ENCODE measurements around the gene OLFML2B. TPM values are rescaled to one million over a fixed set of nuclear protein-coding genes. Genes with fewer than 3 reads are reported as not detected.

The OLFML2B gene
- polyA plus RNA-seq, 4 donors = 0.54 to 11.4 (median 1.9) TPM

GRCh38 chr1:162046921-162047320, 23.3 kb upstream of the OLFML2B start:
- no peak for DNase-seq
- Histone ChIP-seq H3K4me1 (ENCODE audit: control insufficient read depth in 3 of 3, insufficient read depth in 2 of 3, low read depth in 1 of 3, low read length in 2 of 3) (no peaks in the 10 kb centered on the region), H3K36me3 (ENCODE audit: control insufficient read depth in 3 of 3, insufficient read depth in 2 of 3, low read depth in 1 of 3, low read length in 3 of 3) (no peaks in the 10 kb centered on the region), H3K27me3 (ENCODE audit: control insufficient read depth in 3 of 3, insufficient read depth in 3 of 3, low read length in 3 of 3) (no peaks in the 10 kb centered on the region), H3K9me3 (ENCODE audit: control insufficient read depth in 2 of 2, insufficient read depth in 1 of 2, low read depth in 1 of 2, low read length in 1 of 2) (peaks cover 0 to 2% of the 10 kb centered on the region in 2 donors), H3K4me3 (ENCODE audit: low read depth in 1 of 3, low read length in 3 of 3) (no peak overlapping the region), H3K27ac (ENCODE audit: low read depth in 1 of 3, low read length in 2 of 3) (no peak overlapping the region)
- 55 to 67% (median 66%) methylated on average over 1 of the region's 1 CpG for WGBS, 3 donors
- FAIRE-seq = no peak

- Histone ChIP-seq H3K27me3 (ENCODE audit: control insufficient read depth in 3 of 3, insufficient read depth in 3 of 3, low read length in 3 of 3) (no peaks in the 10 kb centered on the region), H3K4me3 (ENCODE audit: low read depth in 1 of 3, low read length in 3 of 3) (no peak overlapping the region), H3K4me1 (ENCODE audit: control insufficient read depth in 3 of 3, insufficient read depth in 2 of 3, low read depth in 1 of 3, low read length in 2 of 3) (no peaks in the 10 kb centered on the region), H3K36me3 (ENCODE audit: control insufficient read depth in 3 of 3, insufficient read depth in 2 of 3, low read depth in 1 of 3, low read length in 3 of 3) (no peaks in the 10 kb centered on the region), H3K27ac (ENCODE audit: low read depth in 1 of 3, low read length in 2 of 3) (no peak overlapping the region), H3K9me3 (ENCODE audit: control insufficient read depth in 2 of 2, insufficient read depth in 1 of 2, low read depth in 1 of 2, low read length in 1 of 2) (peaks cover 0 to 4% of the 10 kb centered on the region in 2 donors)
- WGBS, 3 donors = 74 to 92% (median 88%) methylated on average over 1 of the region's 1 CpG
- no peak for FAIRE-seq
- no peak for DNase-seq
Observed at GRCh38 chr1:162042361-162042760, 18.7 kb upstream of the OLFML2B start.

- Histone ChIP-seq H3K4me1 (ENCODE audit: control insufficient read depth in 3 of 3, insufficient read depth in 2 of 3, low read depth in 1 of 3, low read length in 2 of 3) (no peaks in the 10 kb centered on the region), H3K4me3 (ENCODE audit: low read depth in 1 of 3, low read length in 3 of 3) (no peak overlapping the region), H3K36me3 (ENCODE audit: control insufficient read depth in 3 of 3, insufficient read depth in 2 of 3, low read depth in 1 of 3, low read length in 3 of 3) (no peaks in the 10 kb centered on the region), H3K27me3 (ENCODE audit: control insufficient read depth in 3 of 3, insufficient read depth in 3 of 3, low read length in 3 of 3) (no peaks in the 10 kb centered on the region), H3K27ac (ENCODE audit: low read depth in 1 of 3, low read length in 2 of 3) (no peak overlapping the region), H3K9me3 (ENCODE audit: control insufficient read depth in 2 of 2, insufficient read depth in 1 of 2, low read depth in 1 of 2, low read length in 1 of 2) (peaks cover 0 to 4% of the 10 kb centered on the region in 2 donors)
- no peak for FAIRE-seq
- no peak for DNase-seq
Observed at GRCh38 chr1:162040657-162041056, 17.0 kb upstream of the OLFML2B start.

GRCh38 chr1:162040001-162040400, 16.3 kb upstream of the OLFML2B start:
- Histone ChIP-seq H3K27ac (ENCODE audit: low read depth in 1 of 3, low read length in 2 of 3) (no peak overlapping the region), H3K36me3 (ENCODE audit: control insufficient read depth in 3 of 3, insufficient read depth in 2 of 3, low read depth in 1 of 3, low read length in 3 of 3) (no peaks in the 10 kb centered on the region), H3K4me1 (ENCODE audit: control insufficient read depth in 3 of 3, insufficient read depth in 2 of 3, low read depth in 1 of 3, low read length in 2 of 3) (no peaks in the 10 kb centered on the region), H3K27me3 (ENCODE audit: control insufficient read depth in 3 of 3, insufficient read depth in 3 of 3, low read length in 3 of 3) (peaks cover 0 to 3% (median 0%) of the 10 kb centered on the region in 3 donors), H3K9me3 (ENCODE audit: control insufficient read depth in 2 of 2, insufficient read depth in 1 of 2, low read depth in 1 of 2, low read length in 1 of 2) (peaks cover 0 to 4% of the 10 kb centered on the region in 2 donors), H3K4me3 (ENCODE audit: low read depth in 1 of 3, low read length in 3 of 3) (no peak overlapping the region)
- 64 to 77% (median 75%) methylated on average over 4 of the region's 4 CpGs for WGBS, 3 donors
- DNase-seq = no peak
- FAIRE-seq = no peak

GRCh38 chr1:162038624-162039023, 15.0 kb upstream of the OLFML2B start:
- Histone ChIP-seq H3K27me3 (ENCODE audit: control insufficient read depth in 3 of 3, insufficient read depth in 3 of 3, low read length in 3 of 3) (peaks cover 0 to 9% (median 0%) of the 10 kb centered on the region in 3 donors), H3K9me3 (ENCODE audit: control insufficient read depth in 2 of 2, insufficient read depth in 1 of 2, low read depth in 1 of 2, low read length in 1 of 2) (peaks cover 0 to 4% of the 10 kb centered on the region in 2 donors), H3K4me1 (ENCODE audit: control insufficient read depth in 3 of 3, insufficient read depth in 2 of 3, low read depth in 1 of 3, low read length in 2 of 3) (no peaks in the 10 kb centered on the region), H3K36me3 (ENCODE audit: control insufficient read depth in 3 of 3, insufficient read depth in 2 of 3, low read depth in 1 of 3, low read length in 3 of 3) (no peaks in the 10 kb centered on the region), H3K27ac (ENCODE audit: low read depth in 1 of 3, low read length in 2 of 3) (no peak overlapping the region), H3K4me3 (ENCODE audit: low read depth in 1 of 3, low read length in 3 of 3) (no peak overlapping the region)
- DNase-seq (no peak), FAIRE-seq (no peak)
- WGBS, 3 donors = 67 to 77% (median 71%) methylated on average over 1 of the region's 1 CpG

- WGBS, 3 donors = 91 to 98% (median 94%) methylated on average over 1 of the region's 1 CpG
- no peaks in the 10 kb centered on the region for H3K36me3 ChIP-seq (ENCODE audit: control insufficient read depth in 3 of 3, insufficient read depth in 2 of 3, low read depth in 1 of 3, low read length in 3 of 3)
- FAIRE-seq = no peak
- peaks cover 0 to 14% (median 0%) of the 10 kb centered on the region in 3 donors for H3K27me3 ChIP-seq (ENCODE audit: control insufficient read depth in 3 of 3, insufficient read depth in 3 of 3, low read length in 3 of 3)
- H3K9me3 ChIP-seq (ENCODE audit: control insufficient read depth in 2 of 2, insufficient read depth in 1 of 2, low read depth in 1 of 2, low read length in 1 of 2) = no peaks in the 10 kb centered on the region
- DNase-seq = no peak
- H3K27ac ChIP-seq (ENCODE audit: low read depth in 1 of 3, low read length in 2 of 3) = no peak overlapping the region
- H3K4me1 ChIP-seq (ENCODE audit: control insufficient read depth in 3 of 3, insufficient read depth in 2 of 3, low read depth in 1 of 3, low read length in 2 of 3) = no peaks in the 10 kb centered on the region
- no peak overlapping the region for H3K4me3 ChIP-seq (ENCODE audit: low read depth in 1 of 3, low read length in 3 of 3)
Observed at GRCh38 chr1:162036163-162036562, 12.5 kb upstream of the OLFML2B start.

- no peaks in the 10 kb centered on the region for H3K9me3 ChIP-seq (ENCODE audit: control insufficient read depth in 2 of 2, insufficient read depth in 1 of 2, low read depth in 1 of 2, low read length in 1 of 2)
- WGBS, 3 donors = 3 to 14% (median 9%) methylated on average over 2 of the region's 2 CpGs
- H3K27ac ChIP-seq (ENCODE audit: low read depth in 1 of 3, low read length in 2 of 3) = no peak overlapping the region
- no peaks in the 10 kb centered on the region for H3K36me3 ChIP-seq (ENCODE audit: control insufficient read depth in 3 of 3, insufficient read depth in 2 of 3, low read depth in 1 of 3, low read length in 3 of 3)
- H3K4me3 ChIP-seq (ENCODE audit: low read depth in 1 of 3, low read length in 3 of 3) = no peak overlapping the region
- H3K4me1 ChIP-seq (ENCODE audit: control insufficient read depth in 3 of 3, insufficient read depth in 2 of 3, low read depth in 1 of 3, low read length in 2 of 3) = no peaks in the 10 kb centered on the region
- DNase-seq (no peak), FAIRE-seq (no peak)
- H3K27me3 ChIP-seq (ENCODE audit: control insufficient read depth in 3 of 3, insufficient read depth in 3 of 3, low read length in 3 of 3) = peaks cover 0 to 20% (median 0%) of the 10 kb centered on the region in 3 donors
Observed at GRCh38 chr1:162035241-162035640, 11.6 kb upstream of the OLFML2B start.

- DNase-seq (no peak), FAIRE-seq (no peak)
- H3K4me1 ChIP-seq (ENCODE audit: control insufficient read depth in 3 of 3, insufficient read depth in 2 of 3, low read depth in 1 of 3, low read length in 2 of 3) = no peaks in the 10 kb centered on the region
- no peaks in the 10 kb centered on the region for H3K36me3 ChIP-seq (ENCODE audit: control insufficient read depth in 3 of 3, insufficient read depth in 2 of 3, low read depth in 1 of 3, low read length in 3 of 3)
- 71 to 89% (median 84%) methylated on average over 6 of the region's 6 CpGs for WGBS, 3 donors
- H3K4me3 ChIP-seq (ENCODE audit: low read depth in 1 of 3, low read length in 3 of 3) = no peak overlapping the region
- no peak overlapping the region for H3K27ac ChIP-seq (ENCODE audit: low read depth in 1 of 3, low read length in 2 of 3)
- peaks cover 0 to 21% (median 0%) of the 10 kb centered on the region in 3 donors for H3K27me3 ChIP-seq (ENCODE audit: control insufficient read depth in 3 of 3, insufficient read depth in 3 of 3, low read length in 3 of 3)
- H3K9me3 ChIP-seq (ENCODE audit: control insufficient read depth in 2 of 2, insufficient read depth in 1 of 2, low read depth in 1 of 2, low read length in 1 of 2) = no peaks in the 10 kb centered on the region
Observed at GRCh38 chr1:162033428-162033827, 9.8 kb upstream of the OLFML2B start.

GRCh38 chr1:162030759-162031280, 7.2 kb upstream of the OLFML2B start:
- FAIRE-seq (no peak), DNase-seq (no peak)
- H3K36me3 ChIP-seq (ENCODE audit: control insufficient read depth in 3 of 3, insufficient read depth in 2 of 3, low read depth in 1 of 3, low read length in 3 of 3) = no peaks in the 10 kb centered on the region
- H3K4me3 ChIP-seq (ENCODE audit: low read depth in 1 of 3, low read length in 3 of 3) = no peak overlapping the region
- H3K9me3 ChIP-seq (ENCODE audit: control insufficient read depth in 2 of 2, insufficient read depth in 1 of 2, low read depth in 1 of 2, low read length in 1 of 2) = peaks cover 0 to 7% of the 10 kb centered on the region in 2 donors
- 81 to 97% (median 97%) methylated on average over 3 of the region's 3 CpGs for WGBS, 3 donors
- no peaks in the 10 kb centered on the region for H3K4me1 ChIP-seq (ENCODE audit: control insufficient read depth in 3 of 3, insufficient read depth in 2 of 3, low read depth in 1 of 3, low read length in 2 of 3)
- H3K27ac ChIP-seq (ENCODE audit: low read depth in 1 of 3, low read length in 2 of 3) = no peak overlapping the region
- H3K27me3 ChIP-seq (ENCODE audit: control insufficient read depth in 3 of 3, insufficient read depth in 3 of 3, low read length in 3 of 3) = peaks cover 0 to 25% (median 2%) of the 10 kb centered on the region in 3 donors

All from small intestine (tissue), 7 donors.